ENCODE data around the gene ASCL5. TPM values are rescaled to one million over a fixed set of nuclear protein-coding genes. Genes with fewer than 3 reads are reported as not detected.

Gene ASCL5
- total RNA-seq, 1 donor from 2014 or later: 0.26 TPM

DNA sequence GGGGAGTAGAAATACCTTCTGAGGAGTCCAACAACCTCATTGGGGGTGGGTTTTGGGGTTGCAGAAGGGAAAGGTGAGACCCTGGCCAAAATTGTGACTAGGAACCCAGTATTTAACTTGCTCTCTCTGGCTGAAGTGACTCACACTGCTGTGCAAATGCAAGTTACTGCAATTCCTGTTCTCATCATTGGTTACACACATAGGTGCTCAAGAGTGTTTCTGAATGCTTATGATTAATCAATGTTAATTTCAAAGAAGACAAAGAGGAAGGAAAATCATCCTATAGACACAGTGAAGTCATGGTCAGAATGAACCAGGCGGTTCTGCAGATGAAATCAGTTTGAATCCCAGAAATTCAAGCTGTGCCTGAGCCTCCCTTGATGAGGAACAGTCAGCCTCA, 3.1 kb downstream of the ASCL5 start:
- Mint-ChIP-seq H3K27ac (no peak overlapping the region), H3K9me3 (ENCODE audit: low read depth) (no peaks in the 10 kb centered on the region), H3K27me3 (peaks cover 48% of the 10 kb centered on the region), H3K4me3 (ENCODE audit: low read depth) (no peak overlapping the region), H3K4me1 (ENCODE audit: low read depth) (peaks cover 10% of the 10 kb centered on the region), H3K36me3 (ENCODE audit: insufficient read depth) (no peaks in the 10 kb centered on the region)
- TF ChIP-seq, protein P1, sequence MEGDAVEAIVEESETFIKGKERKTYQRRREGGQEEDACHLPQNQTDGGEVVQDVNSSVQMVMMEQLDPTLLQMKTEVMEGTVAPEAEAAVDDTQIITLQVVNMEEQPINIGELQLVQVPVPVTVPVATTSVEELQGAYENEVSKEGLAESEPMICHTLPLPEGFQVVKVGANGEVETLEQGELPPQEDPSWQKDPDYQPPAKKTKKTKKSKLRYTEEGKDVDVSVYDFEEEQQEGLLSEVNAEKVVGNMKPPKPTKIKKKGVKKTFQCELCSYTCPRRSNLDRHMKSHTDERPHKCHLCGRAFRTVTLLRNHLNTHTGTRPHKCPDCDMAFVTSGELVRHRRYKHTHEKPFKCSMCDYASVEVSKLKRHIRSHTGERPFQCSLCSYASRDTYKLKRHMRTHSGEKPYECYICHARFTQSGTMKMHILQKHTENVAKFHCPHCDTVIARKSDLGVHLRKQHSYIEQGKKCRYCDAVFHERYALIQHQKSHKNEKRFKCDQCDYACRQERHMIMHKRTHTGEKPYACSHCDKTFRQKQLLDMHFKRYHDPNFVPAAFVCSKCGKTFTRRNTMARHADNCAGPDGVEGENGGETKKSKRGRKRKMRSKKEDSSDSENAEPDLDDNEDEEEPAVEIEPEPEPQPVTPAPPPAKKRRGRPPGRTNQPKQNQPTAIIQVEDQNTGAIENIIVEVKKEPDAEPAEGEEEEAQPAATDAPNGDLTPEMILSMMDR (IDR thresholded peaks at IDR 0.05; ENCODE audit: unreplicated experiment): no peak
- DNase-seq (ENCODE audit: low spot score, unreplicated experiment): no peak

DNA sequence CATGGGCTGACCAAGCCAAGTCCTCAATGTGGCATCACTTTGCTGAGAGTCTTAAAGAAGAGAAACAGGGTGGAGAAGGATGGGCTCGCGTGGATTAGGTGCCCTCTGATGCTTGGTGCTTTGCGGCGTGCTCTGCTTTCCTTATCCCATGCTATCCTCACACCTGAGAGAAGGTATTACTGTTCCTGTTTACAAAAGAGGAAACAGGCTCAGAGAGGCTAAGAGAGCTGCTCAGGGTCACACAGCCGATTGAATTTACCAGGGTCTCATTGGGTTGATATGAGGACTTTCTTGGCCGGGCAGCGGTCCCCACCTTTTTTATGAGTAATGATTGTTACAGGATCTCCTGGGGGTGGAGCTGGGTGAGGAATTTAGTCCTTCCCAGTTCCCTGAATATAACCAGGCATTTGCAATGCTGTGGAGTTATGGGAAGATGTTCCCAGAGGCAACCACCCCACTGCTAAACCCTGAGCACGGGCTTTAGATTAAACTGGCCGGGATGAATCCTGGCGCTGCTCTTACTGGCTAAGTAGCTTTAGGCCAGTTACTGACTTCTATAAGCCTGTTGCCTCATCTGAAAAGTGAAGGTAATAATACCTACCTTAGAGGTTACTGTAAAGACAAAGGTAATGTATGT, 4.5 kb downstream of the ASCL5 start:
- Mint-ChIP-seq H3K9me3 (ENCODE audit: low read depth) (no peaks in the 10 kb centered on the region), H3K4me3 (ENCODE audit: low read depth) (no peak overlapping the region), H3K27ac (no peak overlapping the region), H3K36me3 (ENCODE audit: insufficient read depth) (no peaks in the 10 kb centered on the region), H3K4me1 (ENCODE audit: low read depth) (peaks cover 10% of the 10 kb centered on the region), H3K27me3 (peaks cover 56% of the 10 kb centered on the region)
- DNase-seq (ENCODE audit: low spot score, unreplicated experiment): no peak
- TF ChIP-seq, protein P1 (IDR thresholded peaks at IDR 0.05; ENCODE audit: unreplicated experiment): no peak

DNA sequence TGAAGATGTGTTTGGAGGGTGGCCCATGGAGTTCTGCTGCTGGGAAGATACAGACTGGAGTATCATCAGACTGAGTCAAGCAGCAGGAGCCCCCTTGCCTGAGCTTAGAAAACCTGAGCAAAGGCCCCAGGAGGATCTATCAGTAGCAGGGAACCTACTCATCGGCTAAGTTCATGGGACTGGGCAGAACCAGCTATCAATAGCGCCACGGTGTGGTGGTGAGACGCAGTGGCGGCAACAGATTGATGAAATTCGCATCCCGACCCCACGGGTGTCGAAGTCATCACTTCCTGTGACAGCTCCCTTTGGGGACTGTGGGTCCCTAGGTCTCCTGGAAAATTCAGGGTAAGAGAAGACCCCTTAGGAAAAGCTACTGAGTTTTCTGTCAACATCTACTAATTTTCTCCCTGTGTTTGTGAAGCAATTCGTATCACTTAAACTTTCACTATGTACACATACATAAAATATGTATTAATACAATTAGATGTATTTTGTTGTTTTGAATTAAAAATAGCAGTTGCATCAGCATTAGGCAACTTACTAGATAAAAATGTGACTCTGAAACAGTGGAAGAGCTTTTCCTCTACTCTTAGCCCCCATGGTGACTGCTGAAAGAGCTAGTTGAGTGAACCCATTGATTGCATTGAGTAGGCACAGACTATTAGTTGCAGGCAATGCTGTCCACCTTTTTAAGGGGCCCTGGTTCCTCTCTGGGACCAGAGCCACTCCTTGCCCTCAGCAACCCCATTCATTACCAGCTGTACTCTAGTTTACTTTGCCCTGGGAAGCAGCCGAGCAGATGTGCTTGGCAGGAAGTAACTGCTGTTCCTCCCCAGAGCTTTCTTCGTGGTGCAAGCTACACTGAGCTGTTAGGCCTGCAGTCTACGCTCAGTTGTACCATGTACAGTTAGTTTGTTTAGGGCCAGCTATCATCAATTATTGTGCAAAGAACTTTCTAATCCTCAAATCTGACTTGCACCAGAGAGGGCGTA, 7.5 kb downstream of the ASCL5 start:
- TF ChIP-seq, protein P1 (IDR thresholded peaks at IDR 0.05; ENCODE audit: unreplicated experiment): peak; percentile 73
- Mint-ChIP-seq H3K4me1 (ENCODE audit: low read depth) (no peaks in the 10 kb centered on the region), H3K4me3 (ENCODE audit: low read depth) (no peak overlapping the region), H3K27ac (no peak overlapping the region), H3K36me3 (ENCODE audit: insufficient read depth) (no peaks in the 10 kb centered on the region), H3K27me3 (peaks cover 64% of the 10 kb centered on the region), H3K9me3 (ENCODE audit: low read depth) (no peaks in the 10 kb centered on the region)
- DNase-seq (ENCODE audit: low spot score, unreplicated experiment): peak; percentile 24

DNA sequence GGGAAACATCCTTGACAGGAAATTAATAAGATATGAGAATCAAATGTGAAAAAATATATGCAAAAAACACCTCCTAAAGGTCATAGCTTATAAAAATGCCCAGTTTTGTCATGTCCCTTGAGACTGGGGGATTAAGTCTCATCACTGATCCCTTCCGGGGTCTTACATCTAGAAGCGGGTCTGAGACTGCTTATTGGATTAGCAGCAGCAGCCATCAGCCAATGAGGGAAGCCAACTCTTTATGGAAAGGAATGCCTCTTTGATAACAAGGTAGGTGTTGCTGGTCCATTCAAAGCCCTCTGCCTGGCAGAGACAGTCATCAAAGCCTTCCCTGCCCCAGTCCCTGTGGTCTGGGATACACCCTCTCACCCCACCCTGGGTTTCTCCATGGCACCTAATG, 10.9 kb downstream of the ASCL5 start:
- DNase-seq (ENCODE audit: low spot score, unreplicated experiment): no peak
- TF ChIP-seq, protein P1 (IDR thresholded peaks at IDR 0.05; ENCODE audit: unreplicated experiment): no peak
- Mint-ChIP-seq H3K4me3 (ENCODE audit: low read depth) (no peak overlapping the region), H3K27me3 (peaks cover 58% of the 10 kb centered on the region), H3K4me1 (ENCODE audit: low read depth) (no peaks in the 10 kb centered on the region), H3K36me3 (ENCODE audit: insufficient read depth) (no peaks in the 10 kb centered on the region), H3K9me3 (ENCODE audit: low read depth) (no peaks in the 10 kb centered on the region), H3K27ac (no peak overlapping the region)

DNA sequence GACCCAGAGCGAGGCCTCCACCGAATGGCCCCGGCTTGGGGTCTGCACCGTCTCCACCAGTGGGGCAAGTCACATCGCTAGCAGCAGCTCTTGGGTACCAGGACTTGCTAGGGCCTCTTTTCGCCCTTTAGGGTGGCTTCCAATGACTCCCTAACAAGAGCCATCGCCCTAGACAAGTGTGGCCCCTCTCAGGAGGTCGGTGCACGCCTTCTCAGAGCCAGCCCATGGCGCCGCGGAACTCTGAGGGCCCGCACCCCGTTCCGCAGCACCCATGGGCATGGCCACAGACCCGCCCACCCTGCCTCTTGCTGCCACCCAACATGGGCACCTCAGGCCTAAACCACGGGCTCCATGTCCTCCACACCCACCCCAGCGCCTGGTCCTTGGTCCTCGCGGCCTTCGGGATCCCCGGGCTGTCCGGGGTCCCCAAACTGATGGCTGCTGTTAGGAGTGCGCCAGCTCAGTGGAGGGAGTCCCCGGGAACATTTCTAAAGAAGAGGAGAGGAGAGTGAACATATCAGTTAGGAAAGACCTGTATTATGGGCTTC, 11.5 kb downstream of the ASCL5 start:
- Mint-ChIP-seq H3K9me3 (ENCODE audit: low read depth) (no peaks in the 10 kb centered on the region), H3K27me3 (peaks cover 55% of the 10 kb centered on the region), H3K36me3 (ENCODE audit: insufficient read depth) (no peaks in the 10 kb centered on the region), H3K4me1 (ENCODE audit: low read depth) (no peaks in the 10 kb centered on the region), H3K27ac (no peak overlapping the region), H3K4me3 (ENCODE audit: low read depth) (no peak overlapping the region)
- TF ChIP-seq, protein P1 (IDR thresholded peaks at IDR 0.05; ENCODE audit: unreplicated experiment): no peak
- DNase-seq (ENCODE audit: low spot score, unreplicated experiment): no peak
